Endodermal cell (in vitro differentiated cells): Measurements from ENCODE around the gene ABCE1. TPM values are rescaled to one million over a fixed set of nuclear protein-coding genes. Genes with fewer than 3 reads are reported as not detected.

Experiments
- DNase-seq: peaks from one replicate; pipeline ENCODE4 v3.0.0-alpha.2; 2017
- H3K27ac ChIP-seq: 2 replicates; pipeline ENCODE4 v1.5.1; 2013; ENCODE audit warnings: mild to moderate bottlenecking, low read depth, low read length, moderate library complexity
- H3K27me3 ChIP-seq: 2 replicates; pipeline ENCODE4 v1.6.1; 2013; ENCODE audit warnings: mild to moderate bottlenecking, low read length, moderate library complexity; ENCODE audit not compliant: insufficient read depth, control insufficient read depth, poor library complexity, severe bottlenecking
- H3K36me3 ChIP-seq: 2 replicates; pipeline ENCODE4 v1.7.0; 2013; ENCODE audit warnings: mild to moderate bottlenecking, low read length, moderate library complexity; ENCODE audit not compliant: control insufficient read depth, insufficient read depth
- H3K4me1 ChIP-seq: one replicate; pipeline ENCODE4 v1.7.0; 2013; ENCODE audit warnings: low read length; ENCODE audit not compliant: control insufficient read depth, insufficient read depth
- H3K4me3 ChIP-seq: 2 replicates; pipeline ENCODE4 v1.5.1; 2013; ENCODE audit warnings: mild to moderate bottlenecking, low read length, moderate library complexity
- H3K9ac ChIP-seq: 2 replicates; pipeline ENCODE4 v1.6.1; 2013; ENCODE audit warnings: mild to moderate bottlenecking, low read length, moderate library complexity; ENCODE audit not compliant: poor library complexity, severe bottlenecking; ENCODE audit errors: extremely low read depth
- H3K9me3 ChIP-seq: 2 replicates; pipeline ENCODE4 v1.6.1; 2013; ENCODE audit warnings: mild to moderate bottlenecking, low read length, moderate library complexity; ENCODE audit not compliant: control insufficient read depth
- H3K27ac Mint-ChIP-seq: 2 replicates; pipeline ENCODE4 v1.8.0; 2020; ENCODE audit warnings: mixed read lengths
- H3K27me3 Mint-ChIP-seq: 2 replicates; pipeline ENCODE4 v1.8.0; 2021; ENCODE audit warnings: mild to moderate bottlenecking, mixed read lengths; ENCODE audit not compliant: insufficient read depth
- H3K36me3 Mint-ChIP-seq: 2 replicates; pipeline ENCODE4 v1.8.0; 2020; ENCODE audit warnings: low read depth, mixed read lengths
- H3K4me1 Mint-ChIP-seq: 2 replicates; pipeline ENCODE4 v1.8.0; 2020; ENCODE audit warnings: mixed read lengths
- H3K4me3 Mint-ChIP-seq: 2 replicates; pipeline ENCODE4 v1.8.0; 2020; ENCODE audit warnings: mild to moderate bottlenecking, moderate library complexity, mixed read lengths
- H3K9me3 Mint-ChIP-seq: 2 replicates; pipeline ENCODE4 v1.8.0; 2020; ENCODE audit warnings: mild to moderate bottlenecking, mixed read lengths
- CTCF ChIP-seq: fragments of 200-600 bp; sonication (generic); conservative IDR thresholded peaks from 2 replicates; pipeline ENCODE4 v1.5.0; 2021; ENCODE audit warnings: antibody characterized with exemption, mild to moderate bottlenecking
- WGBS, 2 experiments: methylation state at CpG; one replicate each; pipeline versions ENCODE4 v1.1.5 to v1.1.7; 2013; ENCODE audit warnings: missing lambda C conversion rate in 2 of 2, mixed read lengths in 1 of 2; ENCODE audit not compliant: insufficient coverage in 1 of 2, insufficient read length in 1 of 2; 5-methylcytosine and 5-hydroxymethylcytosine counted together
- long read RNA-seq, 4 experiments: library from polyadenylated mRNA in 2 of 4; library from RNA in 1 of 4; library from capped mRNA in 1 of 4; stranded (forward) in 3 of 4; unstranded in 1 of 4; transcript quantifications; one replicate each; pipeline ENCODE4 v2.0.0, GENCODE V29; 2020 to 2021; ENCODE audit warnings: inconsistent platforms in 1 of 4
- polyA plus RNA-seq, 2 experiments: library from polyadenylated mRNA; stranded (reverse); fragments of 50-300 nt; gene quantifications; one replicate each; pipeline ENCODE4 v1.2.3, GENCODE V29; 2013
- total RNA-seq, 2 donors: library from RNA; stranded (reverse); fragmentation: NEBNext Ultra II Directional in 1 of 2; extraction: Animal tissue kit (Norgen Biotek cat#: 25700) in 1 of 2; gene quantifications; 2 replicates in 1 of 2; 3 replicates in 1 of 2; pipeline ENCODE4 v1.2.1, GENCODE V29; 2021

The ABCE1 gene
- 10 to 100 TPM; 67.2 to 80.7 TPM for total RNA-seq
- polyA plus RNA-seq (2013, experiment 1 of 2): 88.1 TPM
- 82.6 TPM for polyA plus RNA-seq (2013, experiment 2 of 2)
- long read RNA-seq, experiment 1, transcript ABCE1-201 (18 exons, 3,921 nt): major isoform, 10 of 33 reads
- long read RNA-seq, experiment 1, partial matches to known transcripts: 11 of 33 reads
- long read RNA-seq, experiment 1, other reads (novel, unspliced or antisense): 12 of 33 reads
- long read RNA-seq, experiment 2, transcript ABCE1-201 (18 exons, 3,921 nt): major isoform, 54 of 75 reads
- long read RNA-seq, experiment 2, partial matches to known transcripts: 6 of 75 reads
- long read RNA-seq, experiment 2, other reads (novel, unspliced or antisense): 13 of 75 reads
- long read RNA-seq, experiment 3, transcript ABCE1-201 (18 exons, 3,921 nt): major isoform, 209 of 281 reads
- long read RNA-seq, experiment 3, partial matches to known transcripts: 19 of 281 reads
- long read RNA-seq, experiment 3, other reads (novel, unspliced or antisense): 53 of 281 reads
- long read RNA-seq, experiment 4, transcript ABCE1-201 (18 exons, 3,921 nt): major isoform, 43 of 71 reads
- long read RNA-seq, experiment 4, partial matches to known transcripts: 19 of 71 reads
- long read RNA-seq, experiment 4, other reads (novel, unspliced or antisense): 9 of 71 reads

DNA sequence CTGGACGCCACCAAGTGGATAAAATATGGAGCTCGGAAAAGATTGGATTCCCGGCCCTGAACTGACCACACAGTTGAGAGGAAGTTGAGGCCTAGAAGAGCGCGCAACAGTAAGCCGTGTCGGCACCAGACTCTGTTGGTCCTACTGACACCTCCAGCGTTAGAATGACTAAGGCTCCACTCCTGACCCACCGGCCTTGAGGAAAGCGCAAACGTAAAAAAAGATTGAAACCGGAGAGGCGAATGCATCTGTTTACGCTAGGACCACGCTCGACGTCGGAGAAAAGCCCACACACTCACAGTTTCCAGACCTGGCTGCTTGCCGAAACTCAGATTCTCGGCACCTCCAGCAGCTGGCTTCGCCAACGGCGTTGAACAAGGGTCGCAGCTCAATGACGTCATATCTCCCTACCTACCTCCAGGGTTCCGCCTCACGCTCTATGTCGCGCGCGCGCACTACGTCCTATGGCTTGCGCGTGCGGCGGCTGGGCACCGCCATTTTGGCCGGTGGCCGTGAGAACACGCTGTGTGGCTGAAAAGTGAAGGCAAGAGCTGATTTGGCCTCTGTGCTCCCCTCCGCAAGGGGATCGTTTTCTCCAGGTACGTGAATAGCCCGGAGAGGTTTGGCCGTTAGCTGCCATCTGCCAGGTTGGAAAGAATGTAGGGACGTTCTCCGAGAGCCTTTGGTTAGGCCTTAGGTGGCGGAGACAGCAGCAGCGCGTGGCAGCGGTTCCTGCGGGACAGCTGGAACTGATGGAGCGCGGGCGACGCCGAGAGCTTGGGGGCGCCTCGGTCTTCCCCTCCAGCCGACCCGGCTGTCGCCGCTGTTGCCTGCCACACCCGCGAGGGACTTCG lies at the start of gene ABCE1, which contains the start of gene ANAPC10:
TSS of gene ABCE1 (plus strand) at position 491 of the 854 bp plus-strand sequence. CDS start 6,102 bp downstream, outside the sequence.
TSS of gene ANAPC10 (minus strand) at position 376 of the 854 bp plus-strand sequence. CDS start 2,097 bp downstream, outside the sequence.
- H3K4me3 Mint-ChIP-seq: peak within 1 kb of the TSS; percentile 97
- H3K27me3 Mint-ChIP-seq: no peaks in the 10 kb centered on the region
- H3K9me3 Mint-ChIP-seq: peaks cover 9% of the 10 kb centered on the region
- peaks cover 13% of the 10 kb centered on the region for H3K4me1 Mint-ChIP-seq
- peaks cover 24% of the 10 kb centered on the region for H3K36me3 Mint-ChIP-seq
- Histone ChIP-seq H3K36me3 (peaks cover 30% of the 10 kb centered on the region), H3K27ac (peak within 1 kb of the TSS; percentile 89), H3K9me3 (peaks cover 21% of the 10 kb centered on the region), H3K4me3 (peak within 1 kb of the TSS; percentile 97), H3K27me3 (no peaks in the 10 kb centered on the region), H3K9ac (peak within 1 kb of the TSS; percentile 88), H3K4me1 (peaks cover 7% of the 10 kb centered on the region)
- 0% methylated on average over 16 to 67 of the region's 67 CpGs for WGBS, 2 experiments
- peak; percentile 97 for DNase-seq
- TF ChIP-seq CTCF: peak; percentile 16
- peak within 1 kb of the TSS; percentile 99 for H3K27ac Mint-ChIP-seq

- no peaks in the 10 kb centered on the region for H3K9me3 Mint-ChIP-seq
- H3K4me1 Mint-ChIP-seq: peaks cover 6% of the 10 kb centered on the region
- no peak for DNase-seq
- Histone ChIP-seq H3K27me3 (no peaks in the 10 kb centered on the region), H3K36me3 (peaks cover 12% of the 10 kb centered on the region), H3K9ac (no peak overlapping the region), H3K4me3 (no peak overlapping the region), H3K9me3 (no peaks in the 10 kb centered on the region), H3K27ac (no peak overlapping the region), H3K4me1 (no peaks in the 10 kb centered on the region)
- peaks cover 16% of the 10 kb centered on the region for H3K36me3 Mint-ChIP-seq
- no peak for TF ChIP-seq CTCF
- H3K4me3 Mint-ChIP-seq: no peak overlapping the region
- H3K27ac Mint-ChIP-seq: no peak overlapping the region
- H3K27me3 Mint-ChIP-seq: no peaks in the 10 kb centered on the region
These were observed 49.3 kb upstream of the ABCE1 start for GRCh38 chr4:145048817-145049216.

DNA sequence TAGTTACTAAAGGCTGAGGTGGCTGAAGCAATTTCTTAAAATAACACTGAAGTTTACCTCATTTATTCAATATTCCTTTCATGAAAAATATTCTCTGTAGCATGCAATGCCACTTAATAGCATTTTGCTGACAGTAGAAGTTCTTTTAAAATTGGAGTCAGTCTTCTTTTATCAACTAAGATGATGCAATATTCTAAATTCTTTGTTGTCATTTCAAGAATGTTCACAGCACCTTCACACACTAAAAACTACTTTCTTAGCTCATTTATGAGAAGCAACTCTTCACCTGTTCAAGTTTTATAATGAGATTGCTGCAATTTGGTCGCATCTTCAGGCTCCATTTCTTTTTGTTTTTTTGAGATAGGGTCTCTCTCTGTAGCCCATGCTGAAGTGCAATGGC lies 48.9 kb upstream of the ABCE1 start:
- peaks cover 12% of the 10 kb centered on the region for H3K36me3 ChIP-seq
- no peaks in the 10 kb centered on the region for H3K27me3 Mint-ChIP-seq
- H3K27me3 ChIP-seq: no peaks in the 10 kb centered on the region
- TF ChIP-seq CTCF: no peak
- H3K4me3 ChIP-seq: no peak overlapping the region
- peaks cover 6% of the 10 kb centered on the region for H3K4me1 Mint-ChIP-seq
- no peak overlapping the region for H3K27ac ChIP-seq
- no peaks in the 10 kb centered on the region for H3K4me1 ChIP-seq
- no peak overlapping the region for H3K9ac ChIP-seq
- H3K4me3 Mint-ChIP-seq: no peak overlapping the region
- no peak for DNase-seq
- no peaks in the 10 kb centered on the region for H3K9me3 Mint-ChIP-seq
- H3K36me3 Mint-ChIP-seq: peaks cover 16% of the 10 kb centered on the region
- no peaks in the 10 kb centered on the region for H3K9me3 ChIP-seq
- no peak overlapping the region for H3K27ac Mint-ChIP-seq
- WGBS, 2 experiments: 80 to 96% methylated on average over 1 of the region's 1 CpG
